OCI-LY7 (cell line): ENCODE data around the gene WNT7A. TPM values are rescaled to one million over a fixed set of nuclear protein-coding genes. Genes with fewer than 3 reads are reported as not detected.

ENCODE experiments used
- BruUV-seq: library from RNA; stranded (reverse); fragments of 400-500 nt; replicated peaks from 2 replicates; lab custom pipeline; 2021; lab: Mats Ljungman, UMichigan
- CTCF ChIA-PET: fragments of 300-600 bp; sonication (Branson Sonifier 250); formaldehyde crosslinking; loops from one replicate; lab custom pipeline; 2022; ENCODE audit warnings: antibody characterized with exemption; ENCODE audit not compliant: unreplicated experiment; lab: Charles Lee
- POLR2A ChIA-PET: fragments of 300-600 bp; sonication (Branson Sonifier 250); formaldehyde crosslinking; loops from one replicate; lab custom pipeline; 2022; ENCODE audit warnings: antibody characterized with exemption; lab: Charles Lee
- DNase-seq: peaks from one replicate; pipeline ENCODE4 v3.0.0-alpha.2; 2015; ENCODE audit warnings: low spot score
- H2AFZ ChIP-seq: fragments of 200-600 bp; sonication (generic), shearing (Covaris generic); 2 replicates; pipeline ENCODE4 v1.6.1; 2014; ENCODE audit warnings: mild to moderate bottlenecking, antibody characterized with exemption, low read length, moderate library complexity
- H3K27ac ChIP-seq: fragments of 200-600 bp; sonication (generic); 2 replicates; pipeline ENCODE4 v1.5.1; 2014; ENCODE audit warnings: mixed run types, low read depth, mild to moderate bottlenecking, moderate library complexity, low read length, inconsistent platforms; ENCODE audit not compliant: poor library complexity, severe bottlenecking
- H3K36me3 ChIP-seq: fragments of 200-600 bp; sonication (generic); 2 replicates; pipeline ENCODE4 v1.6.1; 2014; ENCODE audit warnings: mild to moderate bottlenecking, antibody characterized with exemption, low read length, moderate library complexity, mixed read lengths; ENCODE audit not compliant: insufficient read depth
- H3K4me1 ChIP-seq: fragments of 200-600 bp; sonication (generic); 2 replicates; pipeline ENCODE4 v1.5.1; 2014; ENCODE audit warnings: mild to moderate bottlenecking, low read length; ENCODE audit not compliant: insufficient read depth, poor library complexity, severe bottlenecking
- H3K4me2 ChIP-seq: fragments of 200-600 bp; sonication (generic); 2 replicates; pipeline ENCODE4 v1.6.1; 2014; ENCODE audit warnings: mild to moderate bottlenecking, low read length
- H3K4me3 ChIP-seq: fragments of 200-600 bp; sonication (generic); 2 replicates; pipeline ENCODE4 v1.5.1; 2014; ENCODE audit warnings: mild to moderate bottlenecking, low read depth, low read length; ENCODE audit not compliant: poor library complexity, severe bottlenecking
- H3K79me2 ChIP-seq: fragments of 200-600 bp; sonication (generic); 2 replicates; pipeline ENCODE4 v1.6.1; 2016; ENCODE audit warnings: low read depth, mild to moderate bottlenecking, low read length, moderate library complexity, mixed read lengths; ENCODE audit not compliant: insufficient read depth
- H3K9me2 ChIP-seq: fragments of 200-600 bp; sonication (generic); 2 replicates; pipeline ENCODE4 v1.6.1; 2016; ENCODE audit warnings: mild to moderate bottlenecking, low read length, mixed read lengths; ENCODE audit not compliant: insufficient read depth
- H3K9me3 ChIP-seq: fragments of 200-600 bp; sonication (generic); 2 replicates; pipeline ENCODE4 v1.6.1; 2014; ENCODE audit warnings: mild to moderate bottlenecking, mixed run types, low read length, mixed read lengths
- H4K20me1 ChIP-seq: fragments of 200-600 bp; sonication (generic); 2 replicates; pipeline ENCODE4 v1.6.1; 2014; ENCODE audit warnings: mild to moderate bottlenecking, antibody characterized with exemption, low read length, moderate library complexity, mixed read lengths; ENCODE audit not compliant: insufficient read depth
- CTCF ChIP-seq: fragments of 200-600 bp; sonication (generic); conservative IDR thresholded peaks from 2 replicates; pipeline ENCODE4 v1.5.1; 2014; ENCODE audit warnings: mild to moderate bottlenecking, antibody characterized with exemption, low read length, moderate library complexity, mixed read lengths
- EZH2phosphoT487 ChIP-seq: fragments of 200-600 bp; sonication (generic); IDR thresholded peaks from 2 replicates; pipeline ENCODE4 v1.6.1; 2018; ENCODE audit warnings: low read depth, borderline replicate concordance, mild to moderate bottlenecking, mixed run types, antibody characterized with exemption, low read length, moderate library complexity, mixed read lengths
- intact Hi-C: fragments of 100-400 bp; cut with micrococcal nuclease; formaldehyde crosslinking; loops from one replicate; pipeline ENCODE4 v1.10.0; 2022; ENCODE audit not compliant: unreplicated experiment
- total RNA-seq, 2 experiments: library from RNA; depleted of rRNA in 1 of 2; stranded (reverse); fragments of >200 nt in 1 of 2; shearing (Covaris generic) in 1 of 2; gene quantifications; 2 replicates each; pipeline ENCODE4 v1.2.3, GENCODE V29; 2014 to 2022

The WNT7A gene
- total RNA-seq, 2 experiments from 2014 or later: not detected

GRCh38 chr3:13792512-13793371, 87.1 kb downstream of the WNT7A start:
- intact Hi-C loops: no loop called here
- no TSS peak for BruUV-seq

GRCh38 chr3:13792051-13792490, 87.8 kb downstream of the WNT7A start:
- H3K36me3 ChIP-seq: no peaks in the 10 kb centered on the region
- CTCF ChIA-PET: no interaction called here
- no peaks in the 10 kb centered on the region for H3K4me1 ChIP-seq
- no peak overlapping the region for H2AFZ ChIP-seq
- no peak overlapping the region for H3K4me2 ChIP-seq
- H3K9me3 ChIP-seq: no peaks in the 10 kb centered on the region
- H3K4me3 ChIP-seq: no peak overlapping the region
- intact Hi-C loops: no loop called here
- H4K20me1 ChIP-seq: no peaks in the 10 kb centered on the region
- H3K27ac ChIP-seq: no peak overlapping the region
- no peak for DNase-seq
- POLR2A ChIA-PET: no interaction called here
- no peaks in the 10 kb centered on the region for H3K79me2 ChIP-seq
- no peaks in the 10 kb centered on the region for H3K9me2 ChIP-seq
- TF ChIP-seq EZH2phosphoT487 (no peak), CTCF (no peak)
- no TSS peak for BruUV-seq

More at GRCh38 chr3:13792512-13793371, 87.1 kb downstream of the WNT7A start:
- no peak overlapping the region for H3K4me3 ChIP-seq
- no peak overlapping the region for H3K4me2 ChIP-seq
- H3K9me2 ChIP-seq: no peaks in the 10 kb centered on the region
- no peaks in the 10 kb centered on the region for H3K9me3 ChIP-seq
- no peaks in the 10 kb centered on the region for H3K36me3 ChIP-seq
- no peaks in the 10 kb centered on the region for H3K4me1 ChIP-seq
- no peak overlapping the region for H2AFZ ChIP-seq
- no peak for DNase-seq
- H3K27ac ChIP-seq: no peak overlapping the region
- TF ChIP-seq CTCF (no peak), EZH2phosphoT487 (no peak)
- H4K20me1 ChIP-seq: no peaks in the 10 kb centered on the region
- H3K79me2 ChIP-seq: no peaks in the 10 kb centered on the region
- ChIA-PET POLR2A (no interaction called here), CTCF (no interaction called here)
